ENCODE measurements around the gene PODXL2.
"Not testable (repeated sequence)": the region's sequence is repeated elsewhere in the genome, so short reads cannot be mapped to it uniquely, and the experiment has no call there.

Gene PODXL2

DNA sequence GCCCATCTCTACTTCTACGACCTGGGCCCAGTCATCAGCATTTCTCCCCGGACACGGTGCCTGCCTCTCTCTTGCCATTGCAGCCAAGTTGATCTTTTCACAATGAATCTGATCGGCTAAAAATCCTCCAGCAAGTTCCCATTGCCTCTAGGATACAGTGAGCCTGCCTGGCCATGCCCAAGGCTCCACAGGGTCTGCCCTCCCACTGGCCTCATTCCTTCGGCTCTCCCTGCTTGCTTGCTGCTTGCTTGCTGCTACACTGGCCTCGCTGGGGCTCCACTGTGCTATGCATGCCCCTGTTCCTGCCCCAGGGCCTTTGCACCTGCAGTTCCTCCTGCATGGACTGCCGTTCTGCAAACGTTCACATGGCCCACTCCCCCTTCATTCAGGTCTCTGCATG lies 45.8 kb downstream of the PODXL2 start:
- DNase-seq: no peak
- TF ChIP-seq GATA1 (IDR thresholded peaks at IDR 0.05; ENCODE audit: low read depth, low read length): no peak
- no peak for TF ChIP-seq POLR2A (IDR thresholded peaks at IDR 0.05; ENCODE audit: low read length)

DNA sequence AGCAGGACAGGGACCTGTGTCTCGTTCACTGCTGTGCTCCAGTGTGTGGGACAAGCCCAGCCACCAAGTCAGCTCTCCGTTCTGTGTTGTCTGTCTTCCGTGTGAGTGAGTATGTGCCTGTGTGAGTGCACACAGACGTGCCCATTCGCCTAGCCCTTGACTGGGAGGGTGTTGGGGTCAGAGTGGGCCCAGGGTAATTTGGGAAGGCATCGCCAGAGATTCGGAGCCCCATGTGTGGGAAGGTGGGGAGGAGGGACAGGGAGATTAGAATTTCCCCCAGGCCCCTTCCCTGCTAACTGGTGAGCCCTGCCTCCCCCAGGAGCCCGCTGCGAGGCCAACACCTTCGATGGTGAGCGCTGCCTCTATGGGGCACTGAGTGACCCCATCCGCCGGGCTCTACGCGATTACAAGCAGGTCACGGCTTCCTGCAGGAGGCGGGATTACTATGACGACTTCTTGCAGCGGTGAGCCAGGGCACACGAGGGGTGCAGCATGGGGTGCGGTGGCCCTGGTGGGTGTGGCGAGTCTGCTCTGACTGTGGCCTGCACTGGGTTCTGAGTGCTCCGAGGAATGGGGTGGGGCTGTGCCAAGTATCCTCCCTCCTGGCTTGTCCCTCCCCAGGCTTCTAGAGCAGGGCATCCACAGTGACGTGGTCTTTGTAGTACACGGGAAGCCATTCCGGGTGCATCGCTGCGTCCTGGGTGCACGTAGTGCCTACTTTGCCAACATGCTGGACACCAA lies 46.8 kb downstream of the PODXL2 start:
- TF ChIP-seq GATA1 (IDR thresholded peaks at IDR 0.05; ENCODE audit: low read depth, low read length): no peak
- TF ChIP-seq POLR2A (IDR thresholded peaks at IDR 0.05; ENCODE audit: low read length): no peak
- no peak for DNase-seq

GRCh38 chr3:127676456-127676855 lies 47.5 kb downstream of the PODXL2 start:
- TF ChIP-seq POLR2A (IDR thresholded peaks at IDR 0.05; ENCODE audit: low read length) (no peak), GATA1 (IDR thresholded peaks at IDR 0.05; ENCODE audit: low read depth, low read length) (no peak)
- DNase-seq: no peak

GRCh38 chr3:127676921-127677351 lies 48.0 kb downstream of the PODXL2 start:
- TF ChIP-seq POLR2A (IDR thresholded peaks at IDR 0.05; ENCODE audit: low read length) (no peak), GATA1 (IDR thresholded peaks at IDR 0.05; ENCODE audit: low read depth, low read length) (no peak)
- DNase-seq: no peak

DNA sequence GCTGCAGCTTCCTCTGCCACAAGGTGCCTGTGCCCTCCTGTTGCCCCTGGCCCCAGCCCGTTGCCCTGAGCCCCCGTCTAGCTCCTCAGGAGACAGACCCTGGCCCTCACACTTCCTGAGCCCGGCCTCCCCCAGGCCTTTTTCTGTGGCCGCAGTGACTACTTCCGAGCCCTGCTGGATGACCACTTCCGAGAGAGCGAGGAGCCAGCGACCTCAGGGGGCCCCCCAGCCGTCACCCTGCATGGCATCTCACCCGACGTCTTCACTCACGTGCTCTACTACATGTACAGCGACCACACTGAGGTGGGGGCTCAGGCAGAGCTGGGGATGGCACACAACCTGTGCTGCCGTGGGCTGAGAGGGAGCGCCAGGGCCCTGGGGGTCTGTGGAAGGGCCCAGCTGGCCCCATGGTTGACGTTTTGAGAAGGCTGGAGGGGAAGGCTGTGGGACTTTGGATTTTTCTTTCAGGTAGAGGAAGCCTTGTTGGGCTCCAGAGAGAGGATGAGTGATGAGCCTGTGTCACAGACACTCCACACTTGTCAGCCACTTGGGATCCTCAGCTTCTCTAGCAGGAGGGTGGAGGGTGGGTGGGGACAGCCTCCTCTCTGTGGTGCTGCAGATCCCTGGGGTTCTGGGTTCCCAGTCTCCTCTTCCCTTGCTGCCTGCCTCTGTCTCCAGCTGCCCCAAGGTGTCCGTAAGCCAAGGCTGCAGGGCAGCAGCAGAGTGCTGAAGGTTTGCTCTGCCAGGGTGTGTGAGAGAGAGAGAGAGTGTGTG lies 48.7 kb downstream of the PODXL2 start:
- TF ChIP-seq POLR2A (IDR thresholded peaks at IDR 0.05; ENCODE audit: low read length) (no peak), GATA1 (IDR thresholded peaks at IDR 0.05; ENCODE audit: low read depth, low read length) (no peak)
- no peak for DNase-seq

DNA sequence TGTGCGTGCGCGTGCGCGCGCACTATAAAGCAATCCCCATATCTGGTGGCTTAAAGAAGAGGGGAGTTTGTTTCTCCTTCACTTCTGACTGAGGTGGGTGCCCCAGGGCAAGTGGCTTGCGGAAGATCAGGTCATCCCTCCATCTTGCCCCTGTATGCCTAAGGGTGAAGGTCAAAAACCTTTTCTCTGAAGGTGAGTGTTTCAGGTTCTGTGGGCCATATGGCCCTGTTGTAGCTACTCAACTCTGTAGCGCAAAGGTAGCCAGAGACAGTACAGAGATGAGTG lies 49.3 kb downstream of the PODXL2 start:
- DNase-seq: no peak
- TF ChIP-seq POLR2A (IDR thresholded peaks at IDR 0.05; ENCODE audit: low read length): no peak
- TF ChIP-seq GATA1 (IDR thresholded peaks at IDR 0.05; ENCODE audit: low read depth, low read length): no peak

GRCh38 chr3:127678611-127679533 lies 49.9 kb downstream of the PODXL2 start:
- TF ChIP-seq POLR2A (IDR thresholded peaks at IDR 0.05; ENCODE audit: low read length) (no peak), GATA1 (IDR thresholded peaks at IDR 0.05; ENCODE audit: low read depth, low read length) (no peak)
- no peak for DNase-seq

DNA sequence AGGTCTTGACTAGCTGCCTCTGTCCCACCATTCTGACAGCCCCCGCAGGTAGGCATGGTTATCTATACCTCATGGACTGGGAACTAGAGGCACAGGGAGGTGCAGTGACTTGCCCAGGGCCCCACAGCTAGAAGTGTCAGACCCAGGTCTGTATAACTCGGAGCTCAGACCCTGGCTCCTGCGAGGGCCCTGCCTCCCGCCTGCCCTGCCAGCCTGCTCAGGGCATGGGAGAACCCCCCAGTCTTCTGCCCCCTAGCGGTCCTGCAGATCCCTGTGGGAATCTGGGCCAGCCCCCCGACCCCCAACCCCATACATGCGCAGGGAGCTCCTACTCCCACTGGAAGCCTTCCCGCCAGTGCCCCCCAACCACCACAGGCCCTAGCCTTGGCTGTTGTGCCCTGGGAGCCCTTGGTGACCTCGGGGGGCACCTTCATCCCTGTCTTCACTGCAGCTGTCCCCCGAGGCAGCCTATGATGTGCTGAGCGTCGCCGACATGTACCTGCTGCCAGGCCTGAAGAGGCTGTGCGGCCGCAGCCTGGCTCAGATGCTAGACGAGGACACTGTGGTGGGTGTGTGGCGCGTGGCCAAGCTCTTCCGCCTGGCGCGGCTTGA lies 50.7 kb downstream of the PODXL2 start:
- no peak for DNase-seq
- TF ChIP-seq POLR2A (IDR thresholded peaks at IDR 0.05; ENCODE audit: low read length): no peak
- no peak for TF ChIP-seq GATA1 (IDR thresholded peaks at IDR 0.05; ENCODE audit: low read depth, low read length)

- TF ChIP-seq GATA1 (IDR thresholded peaks at IDR 0.05; ENCODE audit: low read depth, low read length) (no peak), POLR2A (IDR thresholded peaks at IDR 0.05; ENCODE audit: low read length) (no peak)
- no peak for DNase-seq
These were observed 51.2 kb downstream of the PODXL2 start for GRCh38 chr3:127680146-127680661.

DNA sequence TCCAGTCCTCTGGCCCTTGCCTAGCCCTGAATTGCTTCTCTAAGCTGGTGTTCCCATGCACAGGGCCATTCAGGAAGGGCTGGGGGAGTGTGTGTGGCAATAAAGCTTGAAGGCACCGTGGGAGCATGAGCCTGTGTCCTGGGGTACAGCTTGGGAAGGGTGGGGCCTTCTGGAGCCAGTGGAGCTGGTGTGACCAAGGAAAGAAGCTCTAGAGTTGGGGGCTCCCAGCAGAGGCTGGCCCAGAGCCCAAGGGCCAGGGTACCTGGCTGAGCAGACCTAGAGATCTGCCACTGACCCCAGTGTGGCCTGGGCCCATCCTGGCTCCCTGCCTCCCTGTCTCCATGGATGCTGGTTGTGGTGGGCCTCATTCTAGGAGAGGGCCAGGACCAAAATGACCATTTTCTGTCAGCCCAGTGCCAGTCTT lies 51.8 kb downstream of the PODXL2 start:
- TF ChIP-seq POLR2A (IDR thresholded peaks at IDR 0.05; ENCODE audit: low read length): no peak
- TF ChIP-seq GATA1 (IDR thresholded peaks at IDR 0.05; ENCODE audit: low read depth, low read length): no peak
- no peak for DNase-seq

DNA sequence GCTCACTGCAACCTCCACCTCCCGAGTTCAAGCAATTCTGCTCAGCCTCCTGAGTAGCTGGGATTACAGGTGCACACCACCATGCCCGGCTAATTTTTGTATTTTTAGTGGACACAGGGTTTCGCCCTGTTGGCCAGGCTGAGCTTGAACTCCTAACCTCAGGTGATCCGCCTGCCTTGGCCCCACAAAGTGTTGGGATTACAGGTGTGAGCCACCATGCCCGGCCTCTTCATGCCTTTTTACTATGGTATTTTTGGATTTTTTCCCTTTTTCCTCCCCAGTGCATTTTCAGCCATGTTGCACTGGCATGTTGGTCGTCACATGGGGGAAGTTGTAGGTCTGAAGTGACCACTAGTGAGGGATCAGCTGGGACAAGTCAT lies 53.2 kb downstream of the PODXL2 start:
- not testable (repeated sequence) for DNase-seq

GRCh38 chr3:127682561-127682960 lies 53.6 kb downstream of the PODXL2 start:
- DNase-seq: no peak
- TF ChIP-seq POLR2A (IDR thresholded peaks at IDR 0.05; ENCODE audit: low read length) (no peak), GATA1 (IDR thresholded peaks at IDR 0.05; ENCODE audit: low read depth, low read length) (no peak)

GRCh38 chr3:127684871-127685707 lies 56.1 kb downstream of the PODXL2 start:
- TF ChIP-seq GATA1 (IDR thresholded peaks at IDR 0.05; ENCODE audit: low read depth, low read length) (no peak), POLR2A (IDR thresholded peaks at IDR 0.05; ENCODE audit: low read length) (no peak)
- DNase-seq: peak in 1 of 2 experiments; percentile 29
